ENCODE measurements around the gene SFSWAP.

DNA sequence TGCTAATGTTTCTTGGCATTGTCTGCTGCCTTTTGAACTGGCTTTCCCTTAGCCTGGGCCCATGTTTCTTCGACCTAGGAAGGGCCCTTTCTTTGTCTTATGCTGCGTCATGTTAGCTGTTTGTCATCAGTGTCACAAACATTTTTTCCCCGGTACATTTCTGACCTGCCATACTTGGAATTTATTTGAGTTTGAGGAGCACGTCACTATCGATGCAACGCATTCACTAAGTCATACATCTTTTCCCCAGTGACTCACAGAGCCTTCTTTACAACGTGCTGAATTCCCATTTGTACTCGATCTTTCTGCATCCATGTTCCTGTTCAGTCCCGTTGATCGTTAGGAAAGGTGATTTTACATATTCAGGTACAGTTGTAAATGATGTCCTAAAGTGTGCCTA, 61.1 kb downstream of the SFSWAP start:
- no peak for TF ChIP-seq POLR2AphosphoS5 (IDR thresholded peaks at IDR 0.05; ENCODE audit: low read depth, low read length)
- no peak for TF ChIP-seq POLR2A (IDR thresholded peaks at IDR 0.05; ENCODE audit: low read depth, low read length)
- no peak for TF ChIP-seq PAX5 (IDR thresholded peaks at IDR 0.05; ENCODE audit: insufficient read depth, low read length, severe bottlenecking)
- no peak for TF ChIP-seq SPI1 (IDR thresholded peaks at IDR 0.05; ENCODE audit: low read depth, low read length)
- no peak for TF ChIP-seq POU2F2 (IDR thresholded peaks at IDR 0.05; ENCODE audit: low read depth, low read length)

All from GM12891 (cell line).